Stomach (tissue), 4 donors: Measurements from ENCODE around the gene CEBPB.

Experiments used
- CTCF ChIP-seq, 7 experiments: fragments of 450-650 bp in 4 of 7; fragments of 200-600 bp in 3 of 7; sonication (generic) in 3 of 7; IDR thresholded peaks; one replicate each; pipeline ENCODE4 v1.5.1; 2016 to 2019; ENCODE audit warnings: antibody characterized with exemption in 7 of 7, control low read depth in 2 of 7, mild to moderate bottlenecking in 1 of 7
- POLR2A ChIP-seq, 4 donors: fragments of 450-650 bp; IDR thresholded peaks; one replicate each; pipeline ENCODE4 v1.6.1; 2016; ENCODE audit warnings: antibody characterized with exemption in 4 of 4, control low read depth in 2 of 4, mild to moderate bottlenecking in 1 of 4, moderate library complexity in 1 of 4

GRCh38 chr20:50141018-50141675 lies 49.5 kb upstream of the CEBPB start:
- TF ChIP-seq CTCF (IDR thresholded peaks at IDR 0.05) (no peak), POLR2A (IDR thresholded peaks at IDR 0.05) (no peak)
